GM18868 (cell line): Measurements from ENCODE around the gene ZNF420.
"Not testable (repeated sequence)": the region's sequence is repeated elsewhere in the genome, so short reads cannot be mapped to it uniquely, and the experiment has no call there.

Source experiments
- ATAC-seq: cut with Tn5 transposase; IDR thresholded peaks from one replicate; pipeline ENCODE4 v1.9.1; 2021; ENCODE audit warnings: mild to moderate bottlenecking, moderate library complexity; ENCODE audit not compliant: unreplicated experiment

Gene ZNF420

DNA sequence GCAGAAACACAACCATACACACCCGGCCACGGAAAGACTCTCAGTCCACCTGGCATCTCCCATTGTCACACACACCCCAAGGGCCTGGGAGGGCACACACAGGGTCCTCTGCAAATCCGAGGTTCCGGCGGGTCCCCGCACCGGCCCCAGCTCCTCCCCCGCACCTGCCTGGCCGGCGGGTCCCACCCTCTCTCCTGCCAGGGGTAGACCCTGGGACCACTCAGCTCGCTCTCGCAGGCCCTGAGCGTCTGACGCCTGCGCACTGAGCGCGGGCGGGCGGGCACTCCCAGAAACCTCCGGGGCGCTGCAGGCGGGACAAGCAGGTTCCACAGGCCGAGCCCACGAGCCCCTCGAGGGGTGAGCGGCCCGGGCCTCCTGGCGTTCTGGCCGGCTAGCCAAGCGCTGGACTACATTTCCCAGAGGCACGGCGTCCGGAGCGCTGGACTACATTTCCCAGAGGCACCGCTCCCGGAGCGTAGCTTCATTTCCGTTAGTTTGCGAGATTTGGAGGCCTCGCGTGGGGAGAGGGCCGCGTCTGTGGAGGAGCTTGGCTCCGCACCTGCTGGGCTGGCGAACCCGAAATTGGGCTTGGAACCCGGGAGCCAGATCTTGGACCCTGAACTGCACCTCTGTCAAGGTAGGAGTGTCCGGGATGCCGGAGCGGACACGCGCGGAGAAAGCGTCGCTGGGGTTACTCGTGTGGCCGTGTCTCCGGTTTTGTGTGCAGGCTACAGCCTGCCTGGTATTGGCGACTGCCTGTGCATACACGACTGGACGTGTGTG, at the start of gene ZNF420:
Gene ZNF420 (plus strand): TSS at position 500 of the 783 bp plus-strand sequence. CDS start 10,686 bp downstream, outside the sequence.
- ATAC-seq, result peak; percentile 96

DNA sequence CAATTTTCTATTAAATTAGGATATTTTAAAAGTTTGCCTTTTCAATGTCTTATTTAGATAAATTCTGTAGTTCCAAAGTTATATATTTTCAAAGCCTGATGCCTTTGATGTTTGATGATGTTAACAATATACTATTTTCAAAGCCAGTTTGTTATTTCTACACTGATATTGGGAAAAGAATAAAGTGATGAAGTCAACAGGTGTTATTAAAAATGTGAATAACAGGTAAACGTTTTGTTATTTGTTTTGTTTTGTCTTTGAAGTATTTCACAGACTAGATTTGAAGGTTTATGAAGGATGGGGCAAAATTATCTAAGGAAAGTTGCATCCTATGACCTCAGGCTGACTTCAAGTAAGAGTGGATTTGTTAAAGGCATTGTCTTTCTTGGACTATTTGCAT, 33.1 kb upstream of the ZNF420 start:
- ATAC-seq, result no peak

DNA sequence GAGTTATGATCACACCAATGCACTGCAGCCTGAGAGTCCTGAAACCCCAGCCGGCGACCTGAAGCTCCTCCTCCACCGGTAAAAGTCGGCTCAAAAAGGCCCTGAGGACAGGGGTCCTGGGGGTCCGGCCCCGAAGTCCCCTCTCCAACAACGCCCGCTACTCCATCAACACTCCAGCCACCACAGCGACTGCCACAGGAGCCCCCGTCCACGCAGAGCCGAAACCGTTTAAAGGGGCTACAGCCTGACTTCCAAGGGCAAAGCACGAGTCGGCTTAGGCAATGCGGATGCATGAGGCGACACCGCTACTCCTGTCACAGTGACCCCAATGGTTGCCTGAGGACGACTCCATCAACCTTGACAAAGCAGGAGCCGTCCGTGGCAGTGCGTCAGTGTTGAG, 22.9 kb upstream of the ZNF420 start:
- no peak for ATAC-seq

DNA sequence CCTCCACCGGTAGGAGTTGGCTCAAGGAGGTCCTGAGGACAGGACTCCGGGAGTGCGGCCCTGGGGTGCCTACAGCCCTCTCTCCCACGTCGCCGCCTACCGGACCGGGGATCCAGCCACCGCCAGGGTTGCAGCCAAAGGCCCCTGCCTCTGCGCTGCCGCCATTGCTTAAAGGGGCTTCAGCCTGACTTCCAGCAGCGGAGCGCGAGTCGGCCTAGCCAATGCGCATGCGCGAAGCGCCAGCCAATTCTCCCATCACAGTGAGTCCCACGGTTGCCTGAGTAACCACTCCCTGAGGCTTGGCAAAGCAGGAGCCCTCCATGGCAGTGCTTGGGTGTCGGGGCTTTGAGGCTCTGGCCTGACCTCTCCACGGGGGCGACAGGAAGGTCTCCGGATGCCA, 21.5 kb upstream of the ZNF420 start:
- no peak for ATAC-seq

DNA sequence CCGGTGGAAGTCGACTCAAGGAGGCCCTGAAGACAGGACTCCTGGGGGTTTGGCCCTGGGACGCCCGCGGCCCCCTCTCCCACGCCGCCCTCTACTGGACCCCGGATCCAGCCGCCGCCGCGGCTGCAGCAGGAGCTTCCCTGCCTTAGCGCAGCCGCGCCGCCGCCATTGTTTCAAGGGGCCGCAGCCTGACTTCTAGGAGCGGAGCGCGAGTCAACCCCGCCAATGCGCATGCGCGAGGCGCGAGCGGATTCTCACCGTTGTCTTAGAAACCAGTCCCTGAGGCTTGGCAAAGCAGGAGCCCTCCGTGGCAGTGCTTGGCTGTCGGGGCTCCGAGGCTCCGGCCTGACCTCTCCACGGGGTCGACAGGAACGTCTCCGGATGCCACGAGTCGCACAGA, 19.1 kb upstream of the ZNF420 start:
- ATAC-seq, result no peak

DNA sequence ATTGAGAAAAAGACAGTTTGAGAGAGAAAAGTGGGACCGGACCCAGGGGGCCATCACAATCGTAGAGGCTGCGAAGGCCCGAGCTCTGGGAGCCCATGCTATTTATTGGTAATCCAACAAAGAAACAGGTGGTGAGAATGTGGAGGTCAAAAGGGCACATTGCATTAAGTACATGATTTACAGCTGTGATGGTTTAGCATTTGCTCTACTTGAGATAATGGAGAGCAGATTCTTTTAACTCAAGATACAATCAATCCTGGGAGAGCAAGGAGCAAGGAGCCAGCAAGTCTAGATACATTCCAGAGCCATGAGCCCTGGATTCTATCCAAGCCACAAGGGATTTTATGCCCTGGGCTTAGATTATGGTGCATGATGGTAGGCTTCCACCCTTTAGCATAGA, 13.3 kb upstream of the ZNF420 start:
- ATAC-seq, result not testable (repeated sequence)

DNA sequence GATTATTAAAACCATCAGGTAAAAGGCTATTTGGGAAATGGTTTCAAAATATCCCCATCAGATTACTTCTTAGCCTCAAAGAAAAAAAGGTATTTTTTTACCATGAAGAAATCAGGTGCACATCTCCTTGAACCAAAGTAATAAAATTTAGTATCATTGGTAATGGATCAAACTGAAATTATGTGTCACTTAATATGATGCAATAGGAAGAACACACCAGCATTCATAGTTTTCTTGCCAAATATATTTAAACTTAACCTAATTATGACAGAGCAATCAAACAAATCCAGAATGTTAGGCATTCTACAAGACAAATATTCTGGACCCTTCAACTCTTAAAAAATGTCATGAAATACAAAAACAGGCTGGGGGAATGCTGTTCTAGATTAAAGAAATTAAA, 4.1 kb upstream of the ZNF420 start:
- ATAC-seq, result no peak

DNA sequence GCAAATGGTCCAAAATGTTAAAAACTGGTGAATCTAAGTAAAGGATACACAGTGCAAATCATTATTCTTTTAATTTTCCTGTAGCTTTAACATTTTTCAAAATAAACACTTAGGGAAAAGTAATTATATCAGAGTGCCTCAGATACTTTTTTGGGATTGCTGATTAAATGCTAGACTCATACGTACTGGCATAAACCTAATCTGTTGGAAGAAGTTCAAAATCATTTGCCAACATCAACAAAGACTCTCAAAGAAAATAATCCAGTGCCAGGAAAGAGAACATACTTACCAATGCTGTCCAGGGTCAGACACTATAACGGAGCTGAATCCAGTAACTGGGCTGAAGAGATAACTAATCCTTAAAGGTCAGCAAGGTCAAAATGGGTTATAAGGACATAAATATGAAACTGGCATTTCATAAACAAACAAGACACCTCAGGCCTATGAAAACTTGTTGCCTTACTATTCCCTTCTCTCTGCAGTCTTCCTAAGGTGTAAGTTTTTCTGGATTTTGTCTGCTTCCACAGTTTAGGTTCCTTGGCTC, 3.3 kb upstream of the ZNF420 start:
- no peak for ATAC-seq

DNA sequence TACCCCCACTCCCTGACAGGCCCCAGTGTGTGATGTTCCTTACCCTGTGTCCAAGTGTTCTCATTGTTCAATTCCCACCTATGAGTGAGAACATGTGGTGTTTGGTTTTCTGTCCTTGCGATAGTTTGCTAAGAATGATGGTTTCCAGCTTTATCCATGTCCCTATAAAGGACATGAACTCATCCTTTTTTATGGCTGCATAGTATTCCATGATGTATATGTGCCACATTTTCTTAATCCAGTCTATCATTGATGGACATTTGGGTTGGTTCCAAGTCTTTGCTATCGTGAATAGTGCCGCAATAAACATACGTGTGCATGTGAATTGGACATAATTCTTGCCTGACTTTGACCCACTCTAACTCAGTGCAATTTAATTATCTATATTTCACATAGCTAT, 1.7 kb upstream of the ZNF420 start:
- ATAC-seq, result not testable (repeated sequence)

DNA sequence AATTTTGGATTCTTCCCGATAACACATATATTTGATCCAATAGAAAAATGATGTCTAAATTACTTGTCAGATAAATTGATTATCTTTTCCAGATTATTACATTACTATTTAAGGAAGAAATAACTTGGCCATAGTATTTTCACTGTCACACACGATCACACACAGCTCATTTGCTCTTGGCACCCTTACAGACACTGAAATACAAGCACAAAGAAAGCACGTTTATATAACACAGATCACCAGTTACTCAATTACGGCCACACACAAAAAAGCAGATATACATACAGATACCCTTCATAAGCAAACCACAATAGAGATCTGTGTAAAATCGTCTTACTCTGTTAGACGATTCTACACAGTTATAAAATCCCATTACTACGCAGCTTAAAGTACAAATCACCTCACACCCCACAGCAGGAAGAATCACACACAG, 716 bp upstream of the ZNF420 start:
- ATAC-seq, result no peak

DNA sequence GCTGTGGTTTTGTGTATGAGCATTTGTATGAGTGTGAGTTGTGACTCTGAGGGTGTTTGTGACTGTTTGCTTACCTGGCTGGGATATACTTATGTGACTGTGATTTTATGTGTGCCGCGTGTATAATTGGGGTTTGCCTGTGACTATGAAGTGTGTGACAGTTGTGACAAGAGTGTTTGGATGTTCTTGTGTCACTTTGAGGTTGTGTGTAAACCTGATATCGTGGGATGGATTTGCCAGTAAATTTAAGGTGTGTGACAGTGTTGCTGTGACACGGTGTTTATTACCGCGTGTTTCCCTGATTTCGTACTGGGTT, 442 bp downstream of the ZNF420 start:
- no peak for ATAC-seq

DNA sequence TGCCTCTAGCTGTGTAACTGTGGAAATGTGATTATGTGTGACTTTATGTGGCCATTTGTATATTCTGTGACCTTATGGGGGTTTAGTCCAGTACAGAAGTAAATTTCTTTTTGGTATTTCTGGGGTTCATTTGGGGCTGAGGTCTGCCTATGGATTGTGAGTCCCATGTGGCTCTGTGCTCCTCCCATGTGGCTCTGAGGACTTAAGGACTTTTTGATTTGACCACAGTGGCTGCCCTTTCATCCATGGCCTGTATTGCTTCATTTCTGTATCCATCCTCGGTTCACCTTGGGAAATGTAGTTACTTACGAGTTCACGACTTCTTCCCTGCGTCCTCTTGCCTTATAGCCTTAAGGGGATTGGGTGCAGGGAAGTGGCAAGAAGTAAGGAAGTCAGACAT, 1.0 kb downstream of the ZNF420 start:
- ATAC-seq, result no peak

DNA sequence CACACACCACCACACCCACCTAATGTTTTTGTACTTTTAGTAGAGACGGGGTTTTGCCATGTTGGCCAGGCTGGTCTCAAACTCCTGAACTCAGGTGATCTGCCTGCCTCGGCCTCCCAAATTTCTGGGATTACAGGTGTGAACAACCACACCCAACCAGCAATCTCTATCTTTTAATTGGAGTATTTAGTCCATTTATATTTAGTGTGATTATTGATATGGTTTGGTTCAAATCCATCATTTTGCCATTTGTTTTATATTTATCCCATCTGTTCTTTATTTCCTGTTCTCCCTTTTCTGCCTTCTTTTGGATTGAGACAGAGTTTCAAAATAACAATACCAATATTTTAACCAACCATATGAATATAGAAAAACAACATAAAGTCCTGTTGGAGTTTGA, 4.1 kb downstream of the ZNF420 start:
- no peak for ATAC-seq

DNA sequence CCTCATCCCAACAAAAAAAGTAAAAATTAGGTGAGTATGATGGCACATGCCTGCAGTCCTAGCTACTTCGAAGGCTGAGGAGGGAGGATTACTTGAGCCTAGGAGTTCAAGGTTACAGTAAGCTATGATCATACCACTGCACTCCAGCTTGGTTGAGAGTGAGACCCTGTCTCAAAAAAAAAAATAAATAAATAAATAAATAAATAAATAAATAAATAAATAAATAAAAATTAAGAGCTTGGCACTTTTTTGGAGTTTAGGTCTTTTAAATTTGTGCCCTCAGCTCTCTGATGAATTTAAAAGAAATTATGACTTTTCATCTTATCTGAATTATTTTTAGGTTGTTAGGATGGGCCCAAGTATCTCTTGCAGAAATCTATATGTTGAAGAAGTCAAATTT, 8.9 kb downstream of the ZNF420 start:
- ATAC-seq, result no peak

DNA sequence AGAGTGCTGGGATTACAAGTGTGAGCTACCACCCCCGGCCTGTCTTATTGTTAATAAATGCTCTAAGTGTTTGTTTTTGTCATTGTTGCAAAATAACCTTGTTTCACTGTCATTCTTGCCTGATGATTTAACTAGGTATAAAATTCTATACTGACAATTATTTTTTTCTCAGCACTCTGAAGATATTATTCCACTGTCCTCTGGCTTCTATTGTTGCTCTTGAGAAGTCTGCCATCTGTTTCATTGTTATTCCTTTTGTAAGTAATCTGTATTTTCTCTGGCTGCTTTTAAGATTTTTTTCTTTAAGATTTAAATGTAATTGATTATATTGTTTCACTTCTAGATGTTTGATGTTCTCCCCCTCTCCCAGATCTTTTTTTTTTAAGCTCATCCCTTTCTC, 17.6 kb downstream of the ZNF420 start:
- no peak for ATAC-seq

DNA sequence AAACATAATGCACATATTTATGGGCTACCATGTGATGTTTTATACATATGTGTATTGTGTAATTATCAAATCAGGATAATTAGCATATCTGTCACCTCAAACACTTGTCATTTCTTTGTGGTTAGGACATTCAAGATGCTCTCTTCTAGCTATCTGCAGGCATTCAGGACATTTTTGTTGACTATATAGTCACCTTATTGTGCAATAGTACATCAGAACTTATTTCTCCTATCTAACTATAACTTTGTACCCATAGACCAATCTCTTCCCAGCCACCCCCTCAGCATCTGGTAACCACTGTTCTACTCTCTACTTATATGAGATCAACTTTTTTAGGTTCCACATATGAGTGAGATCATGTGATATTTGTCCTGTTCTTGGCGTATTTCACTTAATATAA, 20.3 kb downstream of the ZNF420 start:
- ATAC-seq, result no peak

DNA sequence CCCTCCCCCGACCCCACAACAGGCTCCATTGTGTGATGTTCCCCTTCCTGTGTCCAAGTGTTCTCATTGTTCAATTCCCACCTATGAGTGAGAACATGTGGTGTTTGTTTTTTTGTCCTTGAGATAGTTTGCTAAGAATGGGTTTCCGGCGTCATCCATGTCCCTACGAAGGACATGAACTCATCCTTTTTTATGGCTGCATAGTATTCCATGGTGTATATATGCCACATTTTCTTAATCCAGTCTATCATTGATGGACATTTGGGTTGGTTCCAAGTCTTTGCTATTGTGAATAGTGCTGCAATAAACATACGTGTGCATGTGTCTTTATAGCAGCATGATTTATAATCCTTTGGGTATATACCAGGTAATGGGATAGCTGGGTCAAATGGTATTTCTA, 25.9 kb downstream of the ZNF420 start:
- not testable (repeated sequence) for ATAC-seq

DNA sequence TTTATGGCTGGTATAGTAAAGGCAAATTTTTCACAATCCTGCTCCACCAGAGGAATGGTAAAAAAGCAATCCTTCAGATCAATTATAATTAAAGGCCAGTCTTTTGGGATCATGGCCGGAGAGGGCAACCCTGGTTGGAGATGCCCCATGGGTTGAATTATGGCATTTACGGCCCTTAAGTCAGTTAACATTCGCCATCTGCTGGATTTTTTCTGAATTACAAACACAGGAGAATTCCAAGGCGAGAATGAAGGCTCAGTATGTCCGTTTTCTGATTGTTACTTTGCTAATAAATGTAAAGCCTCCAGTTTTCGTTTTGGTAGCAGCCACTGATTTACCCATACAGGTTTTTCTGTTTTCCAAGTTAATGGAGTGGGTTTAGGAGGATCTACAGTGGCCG, 33.5 kb downstream of the ZNF420 start:
- ATAC-seq, result not testable (repeated sequence)

DNA sequence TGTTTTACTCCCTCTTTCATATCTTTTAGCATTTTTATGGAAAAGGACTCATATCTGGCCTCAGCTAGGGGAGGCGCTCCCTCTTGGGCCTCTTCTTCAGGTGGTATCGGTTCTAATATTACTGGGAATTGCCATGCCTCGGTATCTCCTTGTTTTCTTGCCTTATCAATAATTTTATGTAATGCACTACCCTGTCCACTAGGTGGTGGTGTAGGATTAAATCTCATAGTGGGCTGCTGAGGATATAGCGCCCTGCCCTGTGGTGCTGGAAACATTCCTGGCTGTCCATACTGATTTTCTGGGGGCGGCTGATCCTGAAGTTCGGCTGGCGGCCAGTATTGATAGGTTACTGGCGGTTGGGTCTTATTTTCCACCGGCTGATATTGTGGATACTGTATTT, 35.8 kb downstream of the ZNF420 start:
- ATAC-seq, result no peak

DNA sequence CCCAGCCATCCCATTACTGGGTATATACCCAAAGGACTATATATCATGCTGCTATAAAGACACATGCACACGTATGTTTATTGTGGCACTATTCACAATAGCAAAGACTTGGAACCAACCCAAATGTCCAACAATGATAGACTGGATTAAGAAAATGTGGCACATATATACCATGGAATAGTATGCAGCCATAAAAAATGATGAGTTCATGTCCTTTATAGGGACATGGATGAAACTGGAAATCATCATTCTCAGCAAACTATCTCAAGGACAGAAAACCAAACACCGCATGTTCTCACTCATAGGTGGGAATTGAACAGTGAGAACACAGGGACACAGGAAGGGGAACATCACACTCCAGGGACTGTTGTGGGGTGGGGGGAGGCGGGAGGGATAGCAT, 43.9 kb downstream of the ZNF420 start:
- not testable (repeated sequence) for ATAC-seq

DNA sequence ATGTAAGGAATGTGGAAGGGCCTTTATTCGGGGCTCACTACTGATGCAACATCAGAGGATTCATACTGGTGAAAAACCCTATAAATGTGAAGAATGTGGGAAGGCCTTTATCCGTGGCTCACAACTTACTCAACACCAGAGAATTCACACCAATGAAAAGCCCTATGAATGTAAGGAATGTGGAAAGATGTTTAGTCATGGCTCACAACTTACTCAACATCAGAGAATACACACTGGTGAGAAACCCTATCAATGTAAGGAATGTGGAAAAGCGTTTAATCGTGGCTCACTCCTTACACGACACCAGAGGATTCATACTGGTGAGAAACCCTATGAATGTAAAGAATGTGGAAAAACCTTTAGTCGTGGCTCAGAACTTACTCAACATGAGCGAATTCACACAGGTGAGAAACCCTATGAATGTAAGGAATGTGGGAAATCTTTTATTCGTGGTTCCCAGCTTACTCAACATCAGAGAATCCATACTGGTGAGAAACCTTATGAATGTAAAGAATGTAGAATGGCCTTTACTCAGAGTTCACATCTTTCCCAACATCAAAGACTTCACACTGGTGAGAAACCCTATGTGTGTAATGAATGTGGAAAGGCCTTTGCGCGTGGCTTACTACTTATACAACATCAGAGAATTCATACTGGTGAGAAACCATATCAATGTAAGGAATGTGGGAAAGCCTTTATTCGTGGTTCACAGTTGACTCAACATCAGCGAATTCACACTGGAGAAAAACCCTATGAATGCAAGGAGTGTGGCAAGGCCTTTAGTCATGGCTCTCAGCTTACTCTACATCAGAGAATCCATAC, 50.0 kb downstream of the ZNF420 start:
- ATAC-seq, result no peak

DNA sequence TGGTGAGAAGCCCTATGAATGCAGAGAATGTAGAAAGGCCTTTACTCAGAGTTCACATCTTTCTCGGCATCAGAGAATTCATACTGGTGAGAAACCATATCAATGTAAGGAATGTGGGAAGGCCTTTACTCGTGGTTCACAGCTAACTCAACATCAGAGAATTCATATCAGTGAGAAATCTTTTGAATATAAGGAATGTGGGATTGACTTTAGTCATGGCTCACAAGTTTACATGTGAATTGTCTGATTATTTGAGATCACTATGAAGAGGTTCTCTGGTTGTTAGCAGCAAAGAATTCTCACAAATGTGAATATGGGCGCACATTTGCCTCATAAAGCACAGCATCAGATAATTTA, 50.6 kb downstream of the ZNF420 start:
- ATAC-seq, result no peak
